ENCODE data around the gene CATSPERE. TPM values are rescaled to one million over a fixed set of nuclear protein-coding genes. Genes with fewer than 3 reads are reported as not detected.

CATSPERE gene
- total RNA-seq, 2 donors from 2014 or later = 0.32 to 3.9 TPM

DNA sequence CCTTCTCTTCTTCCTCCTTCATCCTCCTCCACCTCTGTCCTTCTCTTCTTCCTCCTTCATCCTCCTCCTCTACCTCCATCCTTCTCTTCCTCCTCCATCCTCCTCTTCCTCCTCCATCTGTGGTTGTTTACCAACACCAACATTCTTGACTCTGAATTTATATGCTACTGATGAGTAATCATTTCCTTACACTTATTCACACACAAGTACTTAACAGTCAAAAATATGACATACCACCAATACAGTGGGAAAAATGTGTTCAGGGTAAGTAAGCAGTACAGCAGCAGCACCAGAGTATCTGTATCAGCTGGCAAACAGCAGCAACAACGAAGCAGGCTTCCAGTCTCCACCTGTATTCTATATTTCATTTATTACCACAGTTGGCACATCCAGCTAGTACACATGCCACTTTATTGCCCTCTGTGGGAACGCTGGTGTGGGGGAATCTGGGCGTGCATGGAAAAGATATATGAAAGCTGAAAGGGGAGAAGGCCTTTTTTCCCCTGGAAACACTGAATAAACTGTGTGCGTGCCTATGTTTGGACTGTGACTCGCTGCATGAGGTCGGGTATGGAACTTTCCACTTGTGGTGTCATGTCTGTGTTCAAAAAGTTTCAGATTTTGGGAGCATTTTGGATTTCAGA is 25.4 kb upstream of the CATSPERE start:
- Histone ChIP-seq H3K36me3 (no peaks in the 10 kb centered on the region), H3K9me3 (no peaks in the 10 kb centered on the region), H3K27ac (no peak overlapping the region), H3K4me3 (no peak overlapping the region), H3K27me3 (replicated peaks; ENCODE audit: insufficient read depth) (no peaks in the 10 kb centered on the region), H3K4me1 (replicated peaks) (no peaks in the 10 kb centered on the region)
- intact Hi-C loops (cut with DNase I) = no loop called here
- no peak for TF ChIP-seq POLR2A (IDR thresholded peaks at IDR 0.05)
- no peak for TF ChIP-seq POLR2AphosphoS5 (IDR thresholded peaks at IDR 0.05)
- TF ChIP-seq, protein P1, sequence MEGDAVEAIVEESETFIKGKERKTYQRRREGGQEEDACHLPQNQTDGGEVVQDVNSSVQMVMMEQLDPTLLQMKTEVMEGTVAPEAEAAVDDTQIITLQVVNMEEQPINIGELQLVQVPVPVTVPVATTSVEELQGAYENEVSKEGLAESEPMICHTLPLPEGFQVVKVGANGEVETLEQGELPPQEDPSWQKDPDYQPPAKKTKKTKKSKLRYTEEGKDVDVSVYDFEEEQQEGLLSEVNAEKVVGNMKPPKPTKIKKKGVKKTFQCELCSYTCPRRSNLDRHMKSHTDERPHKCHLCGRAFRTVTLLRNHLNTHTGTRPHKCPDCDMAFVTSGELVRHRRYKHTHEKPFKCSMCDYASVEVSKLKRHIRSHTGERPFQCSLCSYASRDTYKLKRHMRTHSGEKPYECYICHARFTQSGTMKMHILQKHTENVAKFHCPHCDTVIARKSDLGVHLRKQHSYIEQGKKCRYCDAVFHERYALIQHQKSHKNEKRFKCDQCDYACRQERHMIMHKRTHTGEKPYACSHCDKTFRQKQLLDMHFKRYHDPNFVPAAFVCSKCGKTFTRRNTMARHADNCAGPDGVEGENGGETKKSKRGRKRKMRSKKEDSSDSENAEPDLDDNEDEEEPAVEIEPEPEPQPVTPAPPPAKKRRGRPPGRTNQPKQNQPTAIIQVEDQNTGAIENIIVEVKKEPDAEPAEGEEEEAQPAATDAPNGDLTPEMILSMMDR (IDR thresholded peaks at IDR 0.05) = no peak
- 71% methylated on average over 6 of the region's 6 CpGs for WGBS
- DNase-seq (ENCODE audit: low spot score) = no peak

DNA sequence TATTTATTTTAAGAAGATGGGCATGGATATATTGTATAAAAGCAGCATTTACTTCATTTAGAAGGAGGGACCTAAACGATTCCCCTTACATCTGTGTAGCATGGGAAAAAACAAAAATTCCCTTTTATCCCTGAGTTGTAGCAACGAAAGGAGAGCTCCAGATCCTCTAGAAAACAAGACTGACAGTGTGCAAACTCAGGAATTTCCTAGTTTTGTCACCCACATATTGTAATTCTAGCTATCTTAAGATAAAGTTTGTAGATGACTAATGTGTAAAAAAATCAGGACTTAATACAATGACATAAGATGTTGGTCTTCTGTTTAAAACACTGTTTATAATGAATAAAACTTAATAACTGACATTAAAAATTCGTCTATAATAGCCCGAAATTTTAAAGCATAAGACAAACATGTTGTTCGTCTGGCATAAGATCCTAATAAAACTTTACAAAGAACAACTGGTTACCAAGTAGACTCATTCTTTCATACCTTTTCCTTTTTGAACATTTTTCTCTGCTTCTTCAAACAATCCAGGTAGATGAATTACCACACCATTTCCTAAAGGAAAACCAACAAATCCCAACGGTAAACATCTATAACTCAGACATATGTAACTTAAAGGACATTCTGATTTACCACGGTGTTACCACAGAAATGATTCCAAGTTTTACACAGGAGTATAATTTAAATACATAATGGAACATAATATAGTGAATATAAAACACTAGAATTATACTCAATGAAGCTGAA is 24.6 kb upstream of the CATSPERE start:
- WGBS = 53% methylated on average over 7 of the region's 7 CpGs
- TF ChIP-seq POLR2A (IDR thresholded peaks at IDR 0.05) = no peak
- TF ChIP-seq POLR2AphosphoS5 (IDR thresholded peaks at IDR 0.05) = no peak
- TF ChIP-seq, protein P1 (IDR thresholded peaks at IDR 0.05) = no peak
- Histone ChIP-seq H3K27me3 (replicated peaks; ENCODE audit: insufficient read depth) (no peaks in the 10 kb centered on the region), H3K4me1 (replicated peaks) (no peaks in the 10 kb centered on the region), H3K36me3 (no peaks in the 10 kb centered on the region), H3K4me3 (no peak overlapping the region), H3K27ac (no peak overlapping the region), H3K9me3 (no peaks in the 10 kb centered on the region)
- intact Hi-C loops (cut with DNase I) = no loop called here
- DNase-seq (ENCODE audit: low spot score) = no peak

DNA sequence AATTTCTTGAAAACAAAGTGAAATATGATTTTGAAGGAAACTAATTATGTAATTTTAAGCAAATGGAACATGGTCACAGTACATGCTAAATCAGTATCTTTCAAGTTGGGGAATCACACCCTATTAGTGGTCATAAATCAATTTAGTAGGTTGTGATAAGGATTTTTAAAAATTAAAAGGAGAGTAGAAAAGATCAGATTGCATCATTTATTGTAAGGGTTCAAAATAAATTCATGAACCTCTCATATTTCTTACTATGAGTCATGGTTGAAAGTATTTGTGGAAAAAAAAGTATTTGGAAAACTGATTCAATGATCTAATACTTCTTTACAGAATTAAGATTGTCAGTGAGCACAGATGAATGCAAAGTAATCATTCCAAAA is 24.0 kb upstream of the CATSPERE start:
- Histone ChIP-seq H3K36me3 (no peaks in the 10 kb centered on the region), H3K9me3 (no peaks in the 10 kb centered on the region), H3K27me3 (replicated peaks; ENCODE audit: insufficient read depth) (no peaks in the 10 kb centered on the region), H3K27ac (no peak overlapping the region), H3K4me3 (no peak overlapping the region), H3K4me1 (replicated peaks) (no peaks in the 10 kb centered on the region)
- no peak for DNase-seq (ENCODE audit: low spot score)
- TF ChIP-seq POLR2A (IDR thresholded peaks at IDR 0.05) (no peak), POLR2AphosphoS5 (IDR thresholded peaks at IDR 0.05) (no peak)
- TF ChIP-seq, protein P1 (IDR thresholded peaks at IDR 0.05) = no peak
- intact Hi-C loops (cut with DNase I) = no loop called here

DNA sequence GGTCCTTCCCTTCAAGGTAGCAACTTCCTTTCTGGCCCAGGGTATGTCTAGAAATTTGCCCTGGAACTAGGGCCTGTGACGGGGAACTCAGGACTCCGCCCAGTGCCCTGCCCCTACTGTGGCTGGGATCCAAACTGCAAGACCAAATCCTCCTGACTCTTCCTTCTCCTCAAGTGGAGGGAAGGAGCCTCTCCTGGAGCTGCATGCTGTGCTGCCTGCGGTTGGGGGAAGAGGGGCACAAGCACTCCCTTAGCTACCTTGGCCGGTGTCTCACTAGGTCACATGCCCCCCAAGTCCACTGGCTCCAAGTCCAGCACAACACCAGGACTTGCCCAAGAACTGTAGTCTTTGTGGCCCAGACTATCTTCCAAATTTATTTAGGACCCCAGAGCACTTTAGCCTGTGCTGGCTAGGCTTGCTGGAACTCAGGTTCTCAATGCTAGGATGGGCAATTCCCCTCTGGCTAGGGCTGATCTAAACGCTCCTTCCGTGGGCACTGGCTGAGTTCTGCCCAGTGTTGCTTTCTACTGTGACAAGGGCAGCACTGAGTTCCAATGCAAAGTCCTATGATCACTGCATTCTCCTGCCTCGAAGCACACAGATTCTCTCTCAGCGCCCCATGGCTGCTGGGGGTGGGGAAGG is 21.6 kb upstream of the CATSPERE start:
- Histone ChIP-seq H3K36me3 (no peaks in the 10 kb centered on the region), H3K27ac (no peak overlapping the region), H3K9me3 (no peaks in the 10 kb centered on the region), H3K4me3 (no peak overlapping the region), H3K27me3 (replicated peaks; ENCODE audit: insufficient read depth) (no peaks in the 10 kb centered on the region), H3K4me1 (replicated peaks) (no peaks in the 10 kb centered on the region)
- TF ChIP-seq POLR2AphosphoS5 (IDR thresholded peaks at IDR 0.05) (no peak), POLR2A (IDR thresholded peaks at IDR 0.05) (no peak)
- TF ChIP-seq, protein P1 (IDR thresholded peaks at IDR 0.05) = no peak
- WGBS = 78% methylated on average over 8 of the region's 8 CpGs
- no peak for DNase-seq (ENCODE audit: low spot score)
- intact Hi-C loops (cut with DNase I) = loop anchor here (10.0 kb wide), 1 partner anchor 135 kb away; no protein-coding TSS in a partner anchor

Measured in prostate gland (tissue), 2 donors.